Osteocyte (in vitro differentiated cells): ENCODE results near the gene DOP1B. TPM values are rescaled to one million over a fixed set of nuclear protein-coding genes. Genes with fewer than 3 reads are reported as not detected.
"Not testable (repeated sequence)": the region's sequence is repeated elsewhere in the genome, so short reads cannot be mapped to it uniquely, and the experiment has no call there.

Experiments used
- DNase-seq: peaks from one replicate; pipeline ENCODE4 v3.0.0; 2021; ENCODE audit warnings: mixed read lengths; ENCODE audit not compliant: unreplicated experiment; ENCODE audit errors: extremely low spot score
- H3K27ac Mint-ChIP-seq: one replicate; pipeline ENCODE4 v1.8.0; 2021; ENCODE audit warnings: mild to moderate bottlenecking, mixed read lengths; ENCODE audit not compliant: unreplicated experiment
- H3K27me3 Mint-ChIP-seq: one replicate; pipeline ENCODE4 v1.8.0; 2021; ENCODE audit warnings: mixed read lengths; ENCODE audit not compliant: unreplicated experiment
- H3K36me3 Mint-ChIP-seq: one replicate; pipeline ENCODE4 v1.8.0; 2021; ENCODE audit warnings: mixed read lengths; ENCODE audit not compliant: unreplicated experiment
- H3K4me1 Mint-ChIP-seq: one replicate; pipeline ENCODE4 v1.8.0; 2021; ENCODE audit warnings: mixed read lengths; ENCODE audit not compliant: unreplicated experiment
- H3K4me3 Mint-ChIP-seq: one replicate; pipeline ENCODE4 v1.8.0; 2021; ENCODE audit warnings: mild to moderate bottlenecking, moderate library complexity, mixed read lengths; ENCODE audit not compliant: unreplicated experiment
- H3K9me3 Mint-ChIP-seq: one replicate; pipeline ENCODE4 v1.8.0; 2021; ENCODE audit warnings: mixed read lengths; ENCODE audit not compliant: unreplicated experiment
- total RNA-seq: library from RNA; stranded (reverse); gene quantifications from 2 replicates; pipeline ENCODE4 v1.2.1, GENCODE V29; 2021
- TF ChIP-seq, protein P1 (sequence below): fragments of 200-600 bp; sonication (generic); IDR thresholded peaks from 2 replicates; pipeline ENCODE4 v1.5.0; 2021; ENCODE audit warnings: antibody characterized with exemption, mild to moderate bottlenecking, moderate library complexity

DOP1B gene
- total RNA-seq, 1 donor from 2014 or later, result 14.3 TPM

- Mint-ChIP-seq H3K4me3 (no peak overlapping the region), H3K27me3 (no peaks in the 10 kb centered on the region), H3K9me3 (no peaks in the 10 kb centered on the region), H3K36me3 (peaks cover 3% of the 10 kb centered on the region), H3K27ac (no peak overlapping the region), H3K4me1 (peaks cover 14% of the 10 kb centered on the region)
- DNase-seq, result no peak
- TF ChIP-seq, protein P1, sequence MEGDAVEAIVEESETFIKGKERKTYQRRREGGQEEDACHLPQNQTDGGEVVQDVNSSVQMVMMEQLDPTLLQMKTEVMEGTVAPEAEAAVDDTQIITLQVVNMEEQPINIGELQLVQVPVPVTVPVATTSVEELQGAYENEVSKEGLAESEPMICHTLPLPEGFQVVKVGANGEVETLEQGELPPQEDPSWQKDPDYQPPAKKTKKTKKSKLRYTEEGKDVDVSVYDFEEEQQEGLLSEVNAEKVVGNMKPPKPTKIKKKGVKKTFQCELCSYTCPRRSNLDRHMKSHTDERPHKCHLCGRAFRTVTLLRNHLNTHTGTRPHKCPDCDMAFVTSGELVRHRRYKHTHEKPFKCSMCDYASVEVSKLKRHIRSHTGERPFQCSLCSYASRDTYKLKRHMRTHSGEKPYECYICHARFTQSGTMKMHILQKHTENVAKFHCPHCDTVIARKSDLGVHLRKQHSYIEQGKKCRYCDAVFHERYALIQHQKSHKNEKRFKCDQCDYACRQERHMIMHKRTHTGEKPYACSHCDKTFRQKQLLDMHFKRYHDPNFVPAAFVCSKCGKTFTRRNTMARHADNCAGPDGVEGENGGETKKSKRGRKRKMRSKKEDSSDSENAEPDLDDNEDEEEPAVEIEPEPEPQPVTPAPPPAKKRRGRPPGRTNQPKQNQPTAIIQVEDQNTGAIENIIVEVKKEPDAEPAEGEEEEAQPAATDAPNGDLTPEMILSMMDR, result no peak
Measured at GRCh38 chr21:36199021-36199420, 42.4 kb downstream of the DOP1B start.

GRCh38 chr21:36199575-36199974 is 43.0 kb downstream of the DOP1B start:
- not testable (repeated sequence) for H3K27ac Mint-ChIP-seq, H3K4me3 Mint-ChIP-seq, H3K9me3 Mint-ChIP-seq, DNase-seq, H3K36me3 Mint-ChIP-seq, H3K27me3 Mint-ChIP-seq
- H3K4me1 Mint-ChIP-seq, result peaks cover 17% of the 10 kb centered on the region

DNA sequence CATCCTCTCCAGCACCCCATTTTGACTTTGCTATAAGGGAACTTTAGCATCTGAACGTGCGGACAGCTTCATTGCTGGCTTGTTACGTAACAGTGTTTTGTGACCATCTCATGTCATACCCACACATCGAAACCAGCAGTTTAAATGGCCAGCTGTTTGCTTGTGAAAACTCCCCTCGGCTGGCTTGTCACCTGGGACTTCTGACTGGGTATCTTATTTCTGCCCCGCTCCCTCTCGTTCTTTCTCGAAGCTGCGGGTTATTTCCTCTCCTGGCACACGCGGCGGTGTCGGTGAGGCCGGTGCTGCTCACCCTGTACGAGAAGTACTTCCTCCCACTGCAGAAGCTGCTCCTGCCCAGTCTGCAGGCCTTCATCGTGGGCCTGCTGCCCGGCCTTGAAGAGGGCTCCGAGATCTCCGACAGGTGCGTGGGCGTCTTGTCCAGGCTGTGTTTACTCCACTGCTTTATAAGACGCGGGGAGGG is 43.5 kb downstream of the DOP1B start:
- TF ChIP-seq, protein P1, result no peak
- Mint-ChIP-seq H3K27ac (no peak overlapping the region), H3K4me3 (no peak overlapping the region)

DNA sequence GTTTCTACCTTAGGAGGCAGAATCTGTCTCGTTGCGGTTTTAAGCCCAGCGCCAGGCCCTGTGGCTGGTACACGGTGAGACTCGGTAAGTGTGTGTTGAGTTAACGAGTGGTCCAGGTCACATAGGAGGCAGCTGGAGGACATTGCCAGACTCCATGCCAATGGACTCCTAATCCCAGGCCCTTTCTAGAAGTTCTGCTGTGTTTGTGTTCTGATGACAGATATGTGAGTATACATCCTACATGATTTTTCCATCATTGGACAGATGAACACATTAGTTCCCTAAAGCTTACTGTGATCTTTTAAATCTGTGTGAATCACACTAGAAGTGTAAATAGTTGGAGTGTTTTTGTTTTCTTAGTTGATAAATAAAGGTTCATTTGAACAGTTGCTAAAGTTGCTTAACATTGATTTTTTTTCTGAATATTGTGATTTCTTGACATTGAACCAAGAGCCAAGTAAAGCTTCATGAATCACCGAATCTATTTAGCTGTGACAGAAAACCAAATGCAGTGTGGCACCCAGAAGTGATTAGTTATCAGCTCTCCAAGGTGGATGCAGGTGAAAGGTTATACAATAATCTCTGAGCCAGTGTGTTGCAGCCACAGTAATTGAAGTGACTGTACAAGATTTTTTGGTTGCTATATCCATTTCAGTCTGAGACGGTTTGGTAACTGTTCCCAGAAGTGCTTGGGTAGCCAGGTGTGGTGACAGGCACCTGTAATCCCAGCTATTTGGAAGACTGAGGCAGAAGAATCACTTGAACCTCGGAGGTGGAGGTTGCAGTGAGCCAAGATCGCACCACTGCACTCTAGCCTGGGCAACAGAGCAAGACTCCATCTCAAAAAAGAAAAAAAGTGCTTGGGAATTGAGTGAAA is 46.3 kb downstream of the DOP1B start:
- H3K36me3 Mint-ChIP-seq, result peaks cover 3% of the 10 kb centered on the region
- no peak for DNase-seq
- H3K4me3 Mint-ChIP-seq, result no peak overlapping the region
- TF ChIP-seq, protein P1, result no peak
- H3K9me3 Mint-ChIP-seq, result no peaks in the 10 kb centered on the region
- no peak overlapping the region for H3K27ac Mint-ChIP-seq
- no peaks in the 10 kb centered on the region for H3K27me3 Mint-ChIP-seq
- peaks cover 33% of the 10 kb centered on the region for H3K4me1 Mint-ChIP-seq

More for the DNA sequence above, 43.5 kb downstream of the DOP1B start:
- Mint-ChIP-seq H3K9me3 (no peaks in the 10 kb centered on the region), H3K27me3 (no peaks in the 10 kb centered on the region), H3K36me3 (peaks cover 3% of the 10 kb centered on the region), H3K4me1 (peaks cover 20% of the 10 kb centered on the region)
- no peak for DNase-seq

DNA sequence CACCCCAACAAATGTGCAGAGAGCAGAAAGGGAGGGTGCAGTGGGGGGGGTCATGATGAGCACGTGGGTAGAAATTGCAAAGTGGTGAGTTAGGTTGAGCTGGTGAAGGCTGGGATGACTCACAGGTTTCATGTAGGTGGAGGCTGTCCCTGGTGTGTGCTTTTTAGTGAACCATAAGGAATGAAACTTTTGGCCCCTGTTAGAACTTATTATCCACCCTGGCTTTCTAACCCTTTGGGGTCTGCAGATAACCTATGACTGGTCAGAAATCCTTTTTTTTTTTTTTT is 46.9 kb downstream of the DOP1B start:
- H3K36me3 Mint-ChIP-seq, result peaks cover 3% of the 10 kb centered on the region
- TF ChIP-seq, protein P1, result no peak
- no peaks in the 10 kb centered on the region for H3K9me3 Mint-ChIP-seq
- DNase-seq, result no peak
- no peaks in the 10 kb centered on the region for H3K27me3 Mint-ChIP-seq
- H3K27ac Mint-ChIP-seq, result no peak overlapping the region
- no peak overlapping the region for H3K4me3 Mint-ChIP-seq
- H3K4me1 Mint-ChIP-seq, result peaks cover 36% of the 10 kb centered on the region
